ENCODE measurements around the gene MAST4. TPM values are rescaled to one million over a fixed set of nuclear protein-coding genes. Genes with fewer than 3 reads are reported as not detected.

The MAST4 gene
- total and polyA plus RNA-seq, 2 of the 8 experiments (the other 6 are each of a cell fraction or from before 2014, with no cell fraction given): 1.5 to 2.6 TPM

GRCh38 chr5:66821688-66822429 is 225.7 kb downstream of the MAST4 start:
- Histone ChIP-seq H2BK20ac (ENCODE audit: low read length) (no peak overlapping the region), H2BK120ac (replicated peaks; ENCODE audit: low read depth, low read length) (no peak overlapping the region), H3K56ac (replicated peaks; ENCODE audit: insufficient read length, low read depth, low read length) (no peak overlapping the region), H2BK15ac (ENCODE audit: low read length) (no peak overlapping the region), H4K20me1 (replicated peaks in 1 of 2; ENCODE audit: control insufficient read depth in 1 of 2, insufficient read depth in 2 of 2, low read length in 2 of 2) (no peaks in the 10 kb centered on the region), H2BK12ac (ENCODE audit: low read depth, low read length) (no peak overlapping the region), H3K23me2 (ENCODE audit: low read depth, low read length) (no peaks in the 10 kb centered on the region), H2AFZ (ENCODE audit: low read length) (no peak overlapping the region), H3K27me3 (replicated peaks in 1 of 4; ENCODE audit: control insufficient read depth in 3 of 4, extremely low read depth in 1 of 4, insufficient read depth in 3 of 4, low read length in 3 of 4) (no peaks in the 10 kb centered on the region), H3K4me1 (replicated peaks in 1 of 4; ENCODE audit: control insufficient read depth in 3 of 4, insufficient read depth in 4 of 4, low read length in 3 of 4) (peaks cover 0 to 7% (median 0%) of the 10 kb centered on the region in 4 experiments; a peak in 1 of 7 replicates), H4K5ac (ENCODE audit: insufficient read length, low read depth, low read length) (no peak overlapping the region), H3K9ac (replicated peaks in 1 of 4; ENCODE audit: extremely low read depth in 1 of 4, low read depth in 3 of 4, low read length in 3 of 4) (no peak overlapping the region), H3K14ac (ENCODE audit: insufficient read length) (no peak overlapping the region), H3K9me3 (ENCODE audit: insufficient read depth in 2 of 2, low read depth in 1 of 2, low read length in 1 of 2) (no peaks in the 10 kb centered on the region), H4K91ac (replicated peaks; ENCODE audit: insufficient read length, low read length) (no peak overlapping the region), H3K4me3 (ENCODE audit: extremely low read depth in 1 of 4, insufficient read depth in 2 of 4, low read depth in 3 of 4, low read length in 4 of 4) (no peak overlapping the region), H3K23ac (ENCODE audit: insufficient read length) (no peak overlapping the region), H3K36me3 (ENCODE audit: control insufficient read depth in 2 of 4, insufficient read depth in 4 of 4, low read length in 3 of 4) (no peaks in the 10 kb centered on the region), H2BK5ac (ENCODE audit: low read depth, low read length) (no peak overlapping the region), H3K79me1 (ENCODE audit: low read depth, low read length) (no peaks in the 10 kb centered on the region), H3K4me2 (ENCODE audit: insufficient read depth in 1 of 2, low read depth in 2 of 2, low read length in 2 of 2) (no peak overlapping the region), H3K79me2 (ENCODE audit: control insufficient read depth in 1 of 2, insufficient read depth in 2 of 2, low read length in 2 of 2) (no peaks in the 10 kb centered on the region), H2AK5ac (ENCODE audit: low read depth, low read length) (no peak overlapping the region), H4K8ac (ENCODE audit: extremely low read depth, insufficient read depth, low read length) (no peak overlapping the region), H3K4ac (replicated peaks; ENCODE audit: insufficient read length, low read depth, low read length) (no peak overlapping the region), H3K18ac (ENCODE audit: extremely low read depth, low read length) (no peak overlapping the region), H3K27ac (ENCODE audit: low read depth, low read length) (no peak overlapping the region)
- TF ChIP-seq HDAC2 (IDR thresholded peaks at IDR 0.05; ENCODE audit: borderline replicate concordance in 1 of 2, low read depth in 2 of 2, low read length in 2 of 2) (no peak), TBP (IDR thresholded peaks at IDR 0.05; ENCODE audit: low read depth, low read length) (no peak), CBX8 (IDR thresholded peaks at IDR 0.05; ENCODE audit: borderline replicate concordance, low read depth, low read length) (no peak), SP2 (IDR thresholded peaks at IDR 0.05; ENCODE audit: low read length) (no peak), NANOG (IDR thresholded peaks at IDR 0.05; ENCODE audit: insufficient read depth, low read depth, low read length, poor library complexity, severe bottlenecking) (no peak), SIN3A (conservative IDR thresholded peaks at IDR 0.05 in 1 of 2, IDR thresholded peaks at IDR 0.05 in 1 of 2; ENCODE audit: low read depth in 1 of 2, low read length in 2 of 2) (no peak), TAF7 (optimal IDR thresholded peaks at IDR 0.05; ENCODE audit: borderline replicate concordance, low read depth, low read length) (no peak)
- DNase-seq (ENCODE audit: low read depth in 1 of 2, low spot score in 2 of 2) (no peak), FAIRE-seq (no peak)
- 92% methylated on average over 4 of the region's 4 CpGs; no CpG with 5 or more reads in 1 of the 2 experiments for WGBS, 2 experiments (ENCODE audit: extremely low coverage in 1 of 2, insufficient coverage in 1 of 2, insufficient read length in 1 of 2, insufficient replicate concordance in 2 of 2, low coverage in 1 of 2, low lambda C conversion rate in 2 of 2, missing lambda C conversion rate in 1 of 2)
- POLR2A ChIA-PET (ENCODE audit: partially characterized antibody): no interaction called here
- CTCF ChIA-PET (ENCODE audit: partially characterized antibody): interaction anchor here (0.8 kb wide), 1 partner anchor 9 kb away, joined by 3 read pairs; no protein-coding TSS in a partner anchor

All from H1 (cell line).